ENCODE results near the gene TNFAIP2.

TNFAIP2 gene

GRCh38 chr14:103122947-103123633 lies at the start of gene TNFAIP2:
Gene TNFAIP2 (plus strand): TSS chr14:103123461. CDS start chr14:103126458, 2,997 bp downstream.
- no peak for DNase-seq

- DNase-seq: no peak
Observed at GRCh38 chr14:103073876-103074728, 49.2 kb upstream of the TNFAIP2 start.

GRCh38 chr14:103074729-103075367 lies 48.4 kb upstream of the TNFAIP2 start:
- DNase-seq: peak; percentile 71

GRCh38 chr14:103078420-103078749 lies 44.9 kb upstream of the TNFAIP2 start:
- peak; percentile 80 for DNase-seq

- no peak for DNase-seq
Observed at GRCh38 chr14:103078860-103079587, 44.2 kb upstream of the TNFAIP2 start.

- DNase-seq: no peak
Observed at GRCh38 chr14:103081951-103082350, 41.3 kb upstream of the TNFAIP2 start.

GRCh38 chr14:103084021-103084919 lies 39.0 kb upstream of the TNFAIP2 start, which contains the start of gene LBHD2:
Gene LBHD2 (plus strand): TSS chr14:103084210. CDS start chr14:103086013, 1,803 bp downstream.
- DNase-seq: no peak

- no peak for DNase-seq
Observed at GRCh38 chr14:103085106-103086091, 37.9 kb upstream of the TNFAIP2 start.

GRCh38 chr14:103086771-103087342 lies 36.4 kb upstream of the TNFAIP2 start:
- DNase-seq: no peak

GRCh38 chr14:103087343-103087835 lies 35.9 kb upstream of the TNFAIP2 start:
- DNase-seq: no peak

GRCh38 chr14:103088921-103089320 lies 34.3 kb upstream of the TNFAIP2 start:
- DNase-seq: no peak

GRCh38 chr14:103089386-103090335 lies 33.6 kb upstream of the TNFAIP2 start:
- DNase-seq: no peak

GRCh38 chr14:103090481-103091020 lies 32.7 kb upstream of the TNFAIP2 start:
- DNase-seq: no peak

GRCh38 chr14:103091041-103091882 lies 32.0 kb upstream of the TNFAIP2 start:
- peak; percentile 90 for DNase-seq

- no peak for DNase-seq
Observed at GRCh38 chr14:103091883-103092222, 31.4 kb upstream of the TNFAIP2 start.

- no peak for DNase-seq
Observed at GRCh38 chr14:103093856-103094405, 29.3 kb upstream of the TNFAIP2 start.

Measured in activated CD8-positive, alpha-beta memory T cell treated with anti-CD3 and anti-CD28 coated beads for 24 hours (primary cell).